Measurements from ENCODE around the gene ERN1.
A peak's percentile ranks its signal among the peaks of the same experiment; 100 is the strongest.

ERN1 gene

GRCh38 chr17:64048805-64049204, 81.1 kb downstream of the ERN1 start:
- H3K36me3 ChIP-seq (ENCODE audit: control insufficient read depth, insufficient read depth, low read length): peaks cover 47% of the 10 kb centered on the region
- no peak overlapping the region for H3K4me3 ChIP-seq (ENCODE audit: low read length)
- H3K4me1 ChIP-seq (ENCODE audit: control insufficient read depth, insufficient read depth, low read length): no peaks in the 10 kb centered on the region
- no peak overlapping the region for H3K27ac ChIP-seq (ENCODE audit: low read depth, low read length)
- no peak overlapping the region for H3K9ac ChIP-seq (ENCODE audit: low read length)
- no peaks in the 10 kb centered on the region for H3K27me3 ChIP-seq (ENCODE audit: control insufficient read depth, insufficient read depth, low read length)

DNA sequence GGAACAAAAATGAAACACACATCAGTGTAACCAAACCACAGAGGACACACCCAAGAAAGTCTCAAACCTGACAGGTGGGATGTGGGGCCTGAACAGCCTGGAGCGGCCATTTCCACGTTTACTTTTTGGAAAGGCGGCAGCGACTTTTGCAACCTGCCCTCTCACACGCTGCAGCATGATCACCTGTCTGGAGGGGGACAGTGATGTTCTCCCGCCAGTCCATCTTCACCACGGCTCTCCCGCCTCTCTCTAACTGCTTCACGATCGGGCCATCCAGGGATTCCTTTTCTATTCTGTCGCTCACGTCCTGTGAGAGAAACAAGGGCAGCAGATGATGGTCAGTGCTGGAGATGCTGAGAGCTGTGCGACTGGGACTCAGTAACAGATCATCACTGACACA, 84.8 kb downstream of the ERN1 start:
- peaks cover 43% of the 10 kb centered on the region for H3K36me3 ChIP-seq (ENCODE audit: control insufficient read depth, insufficient read depth, low read length)

GRCh38 chr17:64042700-64043485, 87.1 kb downstream of the ERN1 start:
- Histone ChIP-seq H3K4me3 (ENCODE audit: low read length) (no peak overlapping the region), H3K36me3 (ENCODE audit: control insufficient read depth, insufficient read depth, low read length) (peaks cover 34% of the 10 kb centered on the region), H3K9ac (ENCODE audit: low read length) (no peak overlapping the region), H3K27me3 (ENCODE audit: control insufficient read depth, insufficient read depth, low read length) (no peaks in the 10 kb centered on the region), H3K27ac (ENCODE audit: low read depth, low read length) (no peak overlapping the region), H3K4me1 (ENCODE audit: control insufficient read depth, insufficient read depth, low read length) (no peaks in the 10 kb centered on the region)

More for the DNA sequence above, 84.8 kb downstream of the ERN1 start:
- Histone ChIP-seq H3K9ac (ENCODE audit: low read length) (no peak overlapping the region), H3K4me1 (ENCODE audit: control insufficient read depth, insufficient read depth, low read length) (no peaks in the 10 kb centered on the region), H3K27ac (ENCODE audit: low read depth, low read length) (no peak overlapping the region), H3K4me3 (ENCODE audit: low read length) (no peak overlapping the region), H3K27me3 (ENCODE audit: control insufficient read depth, insufficient read depth, low read length) (no peaks in the 10 kb centered on the region)

DNA sequence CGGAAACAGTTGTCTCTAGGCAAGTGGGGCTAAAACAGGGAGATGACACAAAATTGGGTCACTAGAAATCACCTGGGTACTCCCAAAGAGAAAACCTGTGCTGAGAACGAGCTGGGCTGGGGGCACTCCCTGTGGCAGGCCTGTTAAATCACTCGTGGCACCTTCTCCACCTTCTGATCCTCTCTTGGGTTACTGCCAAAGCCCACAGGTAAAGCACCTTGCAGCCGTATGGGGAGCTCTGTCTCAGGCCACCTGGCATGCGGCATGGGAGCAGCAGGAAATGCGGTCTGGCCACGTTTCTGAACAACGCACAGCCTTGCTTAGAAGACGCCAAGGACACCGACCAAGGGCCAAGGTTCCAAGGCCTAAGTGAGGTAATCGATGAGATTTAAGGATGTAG, 88.0 kb downstream of the ERN1 start:
- peaks cover 33% of the 10 kb centered on the region for H3K36me3 ChIP-seq (ENCODE audit: control insufficient read depth, insufficient read depth, low read length)
- H3K27me3 ChIP-seq (ENCODE audit: control insufficient read depth, insufficient read depth, low read length): no peaks in the 10 kb centered on the region
- H3K9ac ChIP-seq (ENCODE audit: low read length): no peak overlapping the region
- H3K4me3 ChIP-seq (ENCODE audit: low read length): no peak overlapping the region
- H3K4me1 ChIP-seq (ENCODE audit: control insufficient read depth, insufficient read depth, low read length): no peaks in the 10 kb centered on the region
- peak overlapping the region; percentile 73 for H3K27ac ChIP-seq (ENCODE audit: low read depth, low read length)

- Histone ChIP-seq H3K4me1 (ENCODE audit: control insufficient read depth, insufficient read depth, low read length) (no peaks in the 10 kb centered on the region), H3K9ac (ENCODE audit: low read length) (no peak overlapping the region), H3K27me3 (ENCODE audit: control insufficient read depth, insufficient read depth, low read length) (no peaks in the 10 kb centered on the region), H3K4me3 (ENCODE audit: low read length) (no peak overlapping the region), H3K27ac (ENCODE audit: low read depth, low read length) (no peak overlapping the region), H3K36me3 (ENCODE audit: control insufficient read depth, insufficient read depth, low read length) (peaks cover 18% of the 10 kb centered on the region)
Observed at GRCh38 chr17:64040206-64040605, 89.7 kb downstream of the ERN1 start.

DNA sequence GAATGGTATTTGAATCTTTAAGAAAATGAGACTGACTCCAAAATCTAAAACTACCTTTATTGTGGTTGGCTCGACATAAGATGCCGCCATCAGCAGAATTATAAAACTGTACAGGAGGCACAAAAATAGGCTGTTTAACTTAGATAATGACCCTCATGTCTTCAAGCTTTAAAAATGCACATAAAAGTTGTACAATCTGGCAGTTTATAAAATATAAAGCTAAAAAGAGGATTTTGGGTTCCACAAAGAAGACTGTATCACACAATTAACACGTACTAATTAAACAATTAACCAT, 90.9 kb downstream of the ERN1 start:
- Histone ChIP-seq H3K9ac (ENCODE audit: low read length) (no peak overlapping the region), H3K27ac (ENCODE audit: low read depth, low read length) (no peak overlapping the region), H3K27me3 (ENCODE audit: control insufficient read depth, insufficient read depth, low read length) (no peaks in the 10 kb centered on the region), H3K4me3 (ENCODE audit: low read length) (no peak overlapping the region), H3K4me1 (ENCODE audit: control insufficient read depth, insufficient read depth, low read length) (no peaks in the 10 kb centered on the region), H3K36me3 (ENCODE audit: control insufficient read depth, insufficient read depth, low read length) (peaks cover 7% of the 10 kb centered on the region)

DNA sequence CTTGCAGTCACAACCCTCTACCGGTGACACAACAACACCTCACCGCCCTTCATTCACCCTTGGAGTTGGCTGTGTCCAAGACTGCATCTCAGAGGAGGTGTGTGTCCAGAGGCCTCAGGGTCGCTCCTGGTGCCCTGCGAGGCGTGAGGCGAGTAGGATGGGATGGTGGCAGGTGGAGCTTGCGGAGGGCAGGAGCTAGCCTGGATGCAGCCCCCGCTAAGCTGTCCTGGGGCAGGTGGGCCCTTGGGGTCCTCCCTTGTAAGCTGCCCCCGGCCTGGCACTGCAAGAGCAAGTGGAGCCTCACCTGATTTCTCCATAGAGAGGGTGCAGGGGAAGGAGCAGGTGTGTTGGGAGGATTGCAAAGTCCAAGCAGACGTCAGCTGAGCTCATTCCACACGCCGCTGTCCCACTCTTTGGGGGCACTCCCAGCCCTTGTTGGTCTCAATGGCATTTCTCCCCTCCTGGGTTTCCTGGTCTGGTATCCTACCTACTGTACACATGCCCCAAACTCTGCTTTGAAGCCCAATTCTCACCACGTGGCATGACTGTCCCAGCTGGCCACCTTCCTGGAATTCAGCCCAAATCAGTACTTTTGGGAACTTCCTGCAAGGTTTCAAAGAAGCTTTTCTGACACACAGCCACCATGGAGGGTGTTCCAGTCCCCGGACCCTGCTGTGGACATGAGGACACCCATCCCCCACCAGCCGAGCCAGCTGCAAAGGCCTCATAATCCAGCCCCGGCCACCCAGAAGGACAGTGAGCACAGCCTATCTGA, 91.4 kb downstream of the ERN1 start:
- no peak overlapping the region for H3K4me3 ChIP-seq (ENCODE audit: low read length)
- H3K9ac ChIP-seq (ENCODE audit: low read length): no peak overlapping the region
- no peaks in the 10 kb centered on the region for H3K27me3 ChIP-seq (ENCODE audit: control insufficient read depth, insufficient read depth, low read length)
- H3K36me3 ChIP-seq (ENCODE audit: control insufficient read depth, insufficient read depth, low read length): peaks cover 3% of the 10 kb centered on the region
- H3K27ac ChIP-seq (ENCODE audit: low read depth, low read length): no peak overlapping the region
- H3K4me1 ChIP-seq (ENCODE audit: control insufficient read depth, insufficient read depth, low read length): no peaks in the 10 kb centered on the region

- Histone ChIP-seq H3K27ac (ENCODE audit: low read depth, low read length) (no peak overlapping the region), H3K9ac (ENCODE audit: low read length) (no peak overlapping the region), H3K4me3 (ENCODE audit: low read length) (no peak overlapping the region), H3K36me3 (ENCODE audit: control insufficient read depth, insufficient read depth, low read length) (no peaks in the 10 kb centered on the region), H3K4me1 (ENCODE audit: control insufficient read depth, insufficient read depth, low read length) (no peaks in the 10 kb centered on the region), H3K27me3 (ENCODE audit: control insufficient read depth, insufficient read depth, low read length) (no peaks in the 10 kb centered on the region)
Observed at GRCh38 chr17:64037802-64038201, 92.1 kb downstream of the ERN1 start.

DNA sequence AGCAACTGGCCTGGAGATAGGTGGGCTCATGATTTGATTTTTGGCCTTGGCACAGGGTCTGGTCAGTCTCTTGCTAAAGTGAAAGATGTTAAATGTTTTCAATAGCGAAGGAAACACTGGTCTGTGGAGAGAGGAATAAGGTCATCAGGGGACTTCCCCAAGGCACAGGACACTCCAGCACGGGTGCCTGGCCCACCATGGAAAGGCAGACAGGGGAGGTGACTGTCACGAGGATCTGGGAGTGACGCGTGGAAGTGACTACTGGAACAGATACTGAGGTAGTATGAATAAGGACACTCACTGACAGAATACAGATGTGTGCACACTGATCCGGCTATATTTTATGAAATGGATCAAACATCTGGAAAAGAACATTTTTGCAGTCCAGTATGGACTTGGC, 92.8 kb downstream of the ERN1 start:
- Histone ChIP-seq H3K4me3 (ENCODE audit: low read length) (no peak overlapping the region), H3K9ac (ENCODE audit: low read length) (no peak overlapping the region), H3K27me3 (ENCODE audit: control insufficient read depth, insufficient read depth, low read length) (no peaks in the 10 kb centered on the region), H3K36me3 (ENCODE audit: control insufficient read depth, insufficient read depth, low read length) (no peaks in the 10 kb centered on the region), H3K27ac (ENCODE audit: low read depth, low read length) (no peak overlapping the region), H3K4me1 (ENCODE audit: control insufficient read depth, insufficient read depth, low read length) (no peaks in the 10 kb centered on the region)

DNA sequence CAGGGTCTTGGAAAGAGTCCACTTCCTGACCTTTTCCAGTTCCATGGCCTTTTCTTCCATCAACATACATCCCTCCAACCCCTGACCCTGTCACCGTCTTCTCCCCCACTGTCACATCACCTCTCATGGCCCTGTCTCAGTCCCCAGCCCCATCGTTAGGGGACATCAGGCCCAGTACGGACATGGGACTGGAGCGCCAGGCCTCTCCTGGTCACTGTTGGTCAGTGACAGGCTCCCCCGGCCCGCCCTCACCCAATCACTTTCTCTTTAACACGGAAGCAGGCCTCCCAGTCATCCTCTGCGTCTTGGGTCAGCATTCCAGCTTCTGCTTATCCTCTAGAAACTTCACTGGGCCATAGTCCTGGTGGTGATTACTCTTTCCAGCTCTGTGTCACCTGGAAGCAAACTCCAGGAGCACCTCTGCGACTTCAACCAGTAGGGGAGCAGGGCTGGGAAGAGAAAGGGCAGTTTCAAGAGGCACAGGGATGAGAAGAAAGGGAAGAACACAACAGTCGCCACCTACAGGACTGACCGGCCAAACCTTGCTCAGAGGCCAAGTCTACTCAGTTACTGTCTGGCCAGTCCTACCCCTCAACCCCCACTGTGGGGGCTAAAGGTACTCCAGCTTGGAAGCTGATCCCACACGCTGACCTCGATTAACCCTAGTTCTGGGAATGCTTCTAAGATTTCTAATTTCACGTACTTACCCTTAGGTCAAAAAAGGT, 93.6 kb downstream of the ERN1 start:
- Histone ChIP-seq H3K36me3 (ENCODE audit: control insufficient read depth, insufficient read depth, low read length) (no peaks in the 10 kb centered on the region), H3K4me1 (ENCODE audit: control insufficient read depth, insufficient read depth, low read length) (no peaks in the 10 kb centered on the region), H3K9ac (ENCODE audit: low read length) (no peak overlapping the region), H3K4me3 (ENCODE audit: low read length) (no peak overlapping the region), H3K27me3 (ENCODE audit: control insufficient read depth, insufficient read depth, low read length) (no peaks in the 10 kb centered on the region), H3K27ac (ENCODE audit: low read depth, low read length) (no peak overlapping the region)

GRCh38 chr17:64032081-64032480, 97.9 kb downstream of the ERN1 start:
- H3K27me3 ChIP-seq (ENCODE audit: control insufficient read depth, insufficient read depth, low read length): no peaks in the 10 kb centered on the region
- H3K4me1 ChIP-seq (ENCODE audit: control insufficient read depth, insufficient read depth, low read length): no peaks in the 10 kb centered on the region
- no peak overlapping the region for H3K9ac ChIP-seq (ENCODE audit: low read length)
- no peaks in the 10 kb centered on the region for H3K36me3 ChIP-seq (ENCODE audit: control insufficient read depth, insufficient read depth, low read length)
- no peak overlapping the region for H3K27ac ChIP-seq (ENCODE audit: low read depth, low read length)
- H3K4me3 ChIP-seq (ENCODE audit: low read length): no peak overlapping the region

DNA sequence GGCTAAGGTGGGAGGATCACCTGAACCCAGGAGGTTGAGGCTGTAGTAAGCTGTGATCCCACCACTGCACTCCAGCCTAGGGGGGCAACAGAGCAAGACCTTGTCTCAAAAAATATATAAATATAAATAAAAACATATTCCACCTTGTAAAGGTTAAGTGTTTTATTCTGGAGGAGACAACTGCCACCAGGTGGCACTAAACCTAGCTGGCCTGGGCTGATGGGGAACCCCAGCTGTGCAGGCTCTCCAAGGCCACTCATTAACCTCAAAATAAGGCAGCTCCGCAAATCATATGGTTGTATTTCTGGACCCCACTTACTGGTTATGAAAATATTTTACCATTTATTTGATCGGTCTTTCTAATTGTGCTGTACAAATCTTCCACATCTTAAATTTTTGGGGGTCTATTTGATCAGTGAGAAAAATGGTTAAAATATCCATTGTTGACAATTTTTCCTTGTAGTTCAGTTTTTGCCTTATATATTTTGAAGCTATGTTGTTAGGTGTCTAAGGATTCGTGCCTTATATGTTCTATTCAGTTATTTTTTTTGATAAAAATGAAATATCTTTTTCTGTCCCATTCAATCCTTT, 101.0 kb downstream of the ERN1 start:
- Histone ChIP-seq H3K27me3 (ENCODE audit: control insufficient read depth, insufficient read depth, low read length) (no peaks in the 10 kb centered on the region), H3K27ac (ENCODE audit: low read depth, low read length) (no peak overlapping the region), H3K4me3 (ENCODE audit: low read length) (no peak overlapping the region), H3K4me1 (ENCODE audit: control insufficient read depth, insufficient read depth, low read length) (no peaks in the 10 kb centered on the region), H3K9ac (ENCODE audit: low read length) (no peak overlapping the region), H3K36me3 (ENCODE audit: control insufficient read depth, insufficient read depth, low read length) (no peaks in the 10 kb centered on the region)

Measured in rectal smooth muscle tissue (tissue), 1 donor.